HG03196 (cell line): ENCODE measurements around the gene CNNM3.

Experiments
- ATAC-seq: cut with Tn5 transposase; IDR thresholded peaks from one replicate; pipeline ENCODE4 v1.9.1; 2021; ENCODE audit not compliant: unreplicated experiment

The CNNM3 gene

GRCh38 chr2:96874198-96874831, 58.2 kb downstream of the CNNM3 start:
- ATAC-seq, result peak; percentile 60

GRCh38 chr2:96875498-96876268, 59.6 kb downstream of the CNNM3 start:
- no peak for ATAC-seq

DNA sequence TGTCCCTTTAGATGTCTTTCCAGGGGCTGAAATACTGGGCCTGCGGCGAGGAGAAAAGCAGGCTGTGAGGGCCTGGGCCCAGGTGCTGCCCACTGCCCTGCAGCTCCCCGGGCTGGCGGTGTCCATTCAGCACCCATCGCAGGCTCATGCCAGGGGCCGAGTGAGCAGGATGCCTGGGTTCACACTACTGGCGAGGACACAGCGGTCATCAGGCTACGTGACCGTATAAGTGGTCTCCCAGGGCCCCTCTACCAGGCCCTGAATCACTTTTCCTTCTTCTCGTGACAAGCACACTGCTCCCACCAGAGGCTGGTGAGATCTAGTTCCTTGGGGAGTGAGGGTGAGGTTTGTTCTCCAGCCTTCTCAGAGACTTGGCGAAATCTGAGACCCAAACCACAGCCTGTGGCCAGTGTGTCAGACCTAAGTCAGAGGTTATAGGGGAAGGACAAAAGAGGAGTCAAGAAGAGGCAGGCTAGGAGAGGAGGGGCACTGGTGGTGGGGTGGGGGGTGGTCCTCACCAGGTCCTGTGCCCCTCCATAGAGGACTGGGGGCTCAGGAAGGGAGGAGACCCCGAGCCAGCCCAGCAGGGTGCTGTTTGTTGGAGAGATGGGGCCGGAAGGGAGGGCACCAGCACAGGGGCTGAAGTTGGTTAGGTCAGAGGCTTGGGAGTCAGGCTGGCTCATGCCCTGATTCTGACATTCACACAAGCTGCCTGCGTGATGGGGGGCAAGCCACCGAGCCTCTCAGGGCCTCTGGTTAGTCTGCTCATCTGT, 60.4 kb downstream of the CNNM3 start:
- ATAC-seq, result no peak

DNA sequence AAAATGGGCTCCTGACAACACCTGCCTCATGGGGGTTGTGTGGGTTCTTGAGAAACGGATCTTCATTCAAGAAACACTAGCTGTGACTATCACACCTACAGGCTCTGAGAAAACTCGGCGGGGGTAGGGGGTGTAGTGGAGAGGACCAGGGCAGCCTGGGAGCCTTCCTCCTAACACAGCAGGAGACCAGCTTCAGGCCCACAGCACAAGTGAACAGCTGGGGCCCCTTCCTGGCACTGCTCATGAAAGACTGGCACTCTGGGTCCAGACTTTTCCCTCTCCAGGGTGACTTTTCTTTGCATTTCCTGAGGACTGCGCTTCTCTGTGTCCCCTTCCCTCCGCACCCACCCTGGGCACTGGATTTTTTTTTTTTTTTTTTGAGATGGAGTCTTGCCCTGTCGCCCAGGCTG, 61.0 kb downstream of the CNNM3 start:
- ATAC-seq, result no peak

GRCh38 chr2:96877631-96878092, 61.6 kb downstream of the CNNM3 start:
- ATAC-seq, result no peak

DNA sequence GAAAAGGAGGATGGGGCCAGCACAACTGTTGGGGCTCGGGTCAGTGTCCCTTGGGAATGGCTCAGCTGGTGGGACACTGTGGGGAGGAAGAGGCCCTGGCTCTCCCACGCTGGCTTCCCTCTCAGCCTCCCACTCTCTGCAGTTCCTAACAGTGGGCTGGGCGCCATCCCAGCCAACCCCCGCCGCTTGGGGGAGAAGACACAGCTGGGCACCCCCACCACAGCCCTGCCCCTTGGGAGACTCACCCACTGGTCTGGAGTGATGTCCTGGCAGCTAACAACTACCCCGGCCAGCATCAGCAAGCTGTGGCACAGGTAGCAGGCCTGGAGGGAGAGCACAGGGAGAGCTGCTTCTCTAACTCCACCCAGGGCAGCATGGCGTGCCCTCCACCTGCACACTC, 62.1 kb downstream of the CNNM3 start:
- ATAC-seq, result no peak

DNA sequence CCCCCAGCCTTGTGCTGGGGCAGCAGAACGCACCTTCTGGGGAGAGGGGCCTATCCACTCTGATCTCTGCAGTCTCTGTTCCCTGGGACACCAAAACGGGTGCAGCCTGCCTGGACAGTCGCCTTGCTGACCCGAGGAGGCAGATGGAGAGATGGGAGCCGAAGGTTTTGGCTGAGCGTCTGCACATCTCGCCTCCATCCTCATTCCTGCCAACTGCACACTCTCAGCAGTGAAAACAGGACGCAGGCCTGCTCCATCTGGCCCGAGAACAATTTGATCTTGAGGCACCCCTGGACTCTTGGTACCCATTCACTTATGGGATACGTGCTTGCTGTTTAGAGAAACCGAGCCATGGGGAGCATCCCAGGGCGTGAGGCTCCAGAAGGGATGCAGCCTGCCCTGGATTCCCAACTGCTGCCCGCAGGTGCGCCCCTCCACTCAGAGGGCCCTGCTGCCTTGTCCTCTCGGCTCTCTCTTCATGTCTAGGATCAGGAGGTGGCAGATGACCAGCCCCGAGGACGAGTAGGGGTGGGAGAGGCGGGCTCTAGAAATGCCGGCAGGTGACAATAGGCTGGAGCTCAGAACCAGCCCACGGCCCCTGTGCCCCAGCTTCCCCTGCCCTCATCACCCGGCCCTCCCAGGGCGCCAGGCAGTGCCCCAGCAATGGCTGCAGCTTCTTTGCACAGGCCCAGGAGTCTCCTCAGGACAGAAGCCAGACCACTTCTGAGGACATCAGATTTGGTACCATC, 62.9 kb downstream of the CNNM3 start:
- ATAC-seq, result no peak

DNA sequence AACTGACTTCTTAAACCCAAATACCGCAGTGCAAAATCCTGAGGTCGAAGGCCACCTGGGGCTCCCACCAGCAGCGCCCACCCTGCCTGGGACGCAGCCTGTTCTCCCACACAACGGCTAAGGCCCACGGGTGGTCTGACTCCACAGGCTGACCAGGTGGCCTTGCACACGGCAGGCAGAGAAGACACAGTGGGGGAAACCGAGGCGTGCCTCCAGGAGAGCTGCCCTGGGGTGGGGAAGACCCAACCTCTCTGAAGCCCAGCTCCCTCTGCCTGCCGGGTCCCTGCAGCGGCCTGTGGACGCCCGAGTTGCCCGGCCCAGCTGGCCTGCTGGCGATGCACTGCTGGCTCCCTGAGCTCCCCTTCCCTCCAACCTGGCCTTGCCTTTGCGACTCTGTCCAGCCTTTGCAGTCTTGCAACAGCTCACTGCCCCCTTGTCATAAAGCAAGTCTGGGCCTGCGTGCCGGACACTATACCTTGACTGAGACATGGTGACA, 63.5 kb downstream of the CNNM3 start:
- ATAC-seq, result no peak

GRCh38 chr2:96880891-96881273, 64.8 kb downstream of the CNNM3 start:
- ATAC-seq, result no peak

DNA sequence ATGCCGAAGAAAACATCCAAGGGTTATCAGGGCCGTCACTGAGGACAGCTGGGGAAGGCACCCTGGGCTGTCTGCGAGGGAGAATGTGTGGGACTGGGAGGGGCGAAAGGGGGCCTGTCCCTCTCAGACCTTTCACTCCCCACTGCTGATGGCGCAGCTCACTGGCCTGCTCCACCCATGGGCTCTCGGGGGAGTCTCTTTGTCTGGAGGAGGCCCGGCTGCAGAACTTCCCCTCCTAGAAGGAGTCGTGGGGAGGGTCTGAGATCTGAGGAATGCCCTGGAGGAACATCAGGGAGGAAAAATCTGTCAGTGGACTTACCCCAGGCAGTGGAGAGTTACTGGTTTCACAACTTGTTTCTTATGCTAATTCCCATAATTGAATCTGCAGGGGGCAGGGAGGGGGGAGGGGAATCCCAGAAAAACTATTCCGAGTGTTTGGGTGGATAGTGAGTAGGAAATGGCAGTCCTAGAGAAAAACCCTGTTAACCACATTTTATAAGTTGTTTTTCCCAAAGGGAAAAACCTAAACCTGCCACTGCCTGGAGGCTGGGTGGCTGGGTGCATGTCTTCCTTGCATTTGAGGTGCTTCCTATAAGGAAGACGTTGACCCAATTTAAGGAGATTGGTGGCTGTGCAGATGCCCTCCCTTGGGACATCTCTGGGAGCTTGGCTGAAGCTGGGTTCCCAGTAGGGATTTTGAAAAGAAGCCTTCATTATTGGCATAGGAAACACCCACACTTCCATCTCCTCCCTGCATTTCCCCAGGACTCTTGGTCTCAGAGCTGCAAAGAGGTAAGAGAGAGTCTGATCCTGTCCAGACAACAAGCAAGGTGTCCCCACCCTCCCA, 65.5 kb downstream of the CNNM3 start:
- no peak for ATAC-seq

DNA sequence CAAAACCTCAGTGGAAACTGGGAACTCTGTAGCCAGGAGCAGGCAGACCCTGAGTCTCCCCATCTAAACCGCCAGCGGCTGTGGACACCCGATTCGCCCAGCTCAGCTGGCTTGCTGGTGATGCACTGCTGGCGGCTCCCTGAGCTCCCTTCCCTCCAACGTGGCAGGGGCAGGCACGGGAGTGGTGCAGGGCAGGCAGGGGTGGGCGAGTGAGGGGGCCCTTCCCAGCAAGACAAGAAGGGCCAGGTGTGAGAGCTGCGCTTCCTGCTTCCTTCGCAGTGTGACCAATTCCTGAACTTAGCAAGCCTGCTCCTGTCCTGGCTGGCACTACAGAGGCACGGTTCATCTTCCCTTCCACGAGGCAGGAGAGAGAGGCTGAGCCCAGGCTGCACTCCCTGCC, 66.2 kb downstream of the CNNM3 start:
- ATAC-seq, result no peak

GRCh38 chr2:96882906-96883305, 66.8 kb downstream of the CNNM3 start:
- no peak for ATAC-seq

GRCh38 chr2:96883306-96883705, 67.2 kb downstream of the CNNM3 start:
- no peak for ATAC-seq
